Testis (tissue), 2 donors: ENCODE results near the gene ODAPH.

Source experiments
- POLR2A ChIP-seq: fragments of 450-650 bp; IDR thresholded peaks from one replicate; pipeline ENCODE4 v1.6.1; 2017; ENCODE audit warnings: antibody characterized with exemption, mild to moderate bottlenecking, moderate library complexity
- TF ChIP-seq, protein P1 (sequence below), 3 experiments: fragments of 450-650 bp in 2 of 3; fragments of 200-600 bp in 1 of 3; sonication (generic) in 1 of 3; IDR thresholded peaks; one replicate each; pipeline ENCODE4 v1.5.1; 2016 to 2019; ENCODE audit warnings: antibody characterized with exemption in 3 of 3, mild to moderate bottlenecking in 2 of 3, moderate library complexity in 1 of 3

DNA sequence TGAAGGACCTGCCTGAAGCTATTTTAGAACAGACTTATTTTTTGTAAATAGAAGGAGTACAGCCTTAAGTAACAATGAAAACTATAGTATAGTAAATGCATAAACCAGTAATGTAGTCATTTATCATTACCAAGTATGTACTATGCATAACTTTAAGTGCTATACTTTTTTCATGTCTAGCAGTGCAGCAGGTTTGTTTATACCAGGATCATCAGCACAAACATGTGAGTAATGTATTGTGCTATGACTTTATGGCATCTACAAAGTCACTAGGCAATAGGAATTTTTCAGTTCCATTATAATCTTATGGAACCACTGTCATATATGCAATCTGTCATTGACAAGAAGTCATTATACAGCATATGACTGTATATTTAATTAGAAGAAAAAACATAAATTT is 3.4 kb upstream of the ODAPH start:
- TF ChIP-seq, protein P1, sequence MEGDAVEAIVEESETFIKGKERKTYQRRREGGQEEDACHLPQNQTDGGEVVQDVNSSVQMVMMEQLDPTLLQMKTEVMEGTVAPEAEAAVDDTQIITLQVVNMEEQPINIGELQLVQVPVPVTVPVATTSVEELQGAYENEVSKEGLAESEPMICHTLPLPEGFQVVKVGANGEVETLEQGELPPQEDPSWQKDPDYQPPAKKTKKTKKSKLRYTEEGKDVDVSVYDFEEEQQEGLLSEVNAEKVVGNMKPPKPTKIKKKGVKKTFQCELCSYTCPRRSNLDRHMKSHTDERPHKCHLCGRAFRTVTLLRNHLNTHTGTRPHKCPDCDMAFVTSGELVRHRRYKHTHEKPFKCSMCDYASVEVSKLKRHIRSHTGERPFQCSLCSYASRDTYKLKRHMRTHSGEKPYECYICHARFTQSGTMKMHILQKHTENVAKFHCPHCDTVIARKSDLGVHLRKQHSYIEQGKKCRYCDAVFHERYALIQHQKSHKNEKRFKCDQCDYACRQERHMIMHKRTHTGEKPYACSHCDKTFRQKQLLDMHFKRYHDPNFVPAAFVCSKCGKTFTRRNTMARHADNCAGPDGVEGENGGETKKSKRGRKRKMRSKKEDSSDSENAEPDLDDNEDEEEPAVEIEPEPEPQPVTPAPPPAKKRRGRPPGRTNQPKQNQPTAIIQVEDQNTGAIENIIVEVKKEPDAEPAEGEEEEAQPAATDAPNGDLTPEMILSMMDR (IDR thresholded peaks at IDR 0.05), result no peak
- no peak for TF ChIP-seq POLR2A
